Heart left ventricle (tissue), 13 donors: ENCODE measurements around the gene PRAMEF12.

Source experiments
- POLR2A ChIP-seq, 2 donors: fragments of 450-650 bp; IDR thresholded peaks; one replicate each; pipeline ENCODE4 v1.6.1; 2017; ENCODE audit warnings: antibody characterized with exemption in 2 of 2, mild to moderate bottlenecking in 2 of 2, moderate library complexity in 2 of 2
- TF ChIP-seq, protein P1 (sequence below), 12 donors: fragments of 200-600 bp; sonication (generic) in 4 of 12; IDR thresholded peaks; one replicate each; pipeline versions ENCODE4 v1.5.0 to v1.8.0; 2018 to 2022; ENCODE audit warnings: antibody characterized with exemption in 12 of 12, mild to moderate bottlenecking in 5 of 12
- donor health status: ischemic (EF 13 %, LVEDD 7.1; RV severe dilation, severe dysfunction).
- donor health status: DM: no; HTN: yes; CAD: no.
- donor health status: DM: no; HTN: no; CAD: no.
- donor health status: ischemic (EF 25% LVEDD 6.9; RV normal size, moderate dysfunction).
- donor health status: ischemic (EF 25% LVEDD 5.7; RV mildly dilated, moderate dysfunction).
- donor health status: ischemic (EF 35%, LVEDD 5.7; RV mildly dilated, moderate dysfunction).
- donor health status: nonischemic (EF 11% LVEDD 7.7; RV severe dilation, severe dysfunction).
- donor health status: DM: yes; HTN: yes; CAD: no.
- donor health status: PGD.
- donor health status: ischemic (EF 29% LVEDD 5.4; RV normal size, mild dysfunction).
- donor health status: nonischemic (EF 23%, LVEDD 6.1; RV moderate dilation, normal function).

DNA sequence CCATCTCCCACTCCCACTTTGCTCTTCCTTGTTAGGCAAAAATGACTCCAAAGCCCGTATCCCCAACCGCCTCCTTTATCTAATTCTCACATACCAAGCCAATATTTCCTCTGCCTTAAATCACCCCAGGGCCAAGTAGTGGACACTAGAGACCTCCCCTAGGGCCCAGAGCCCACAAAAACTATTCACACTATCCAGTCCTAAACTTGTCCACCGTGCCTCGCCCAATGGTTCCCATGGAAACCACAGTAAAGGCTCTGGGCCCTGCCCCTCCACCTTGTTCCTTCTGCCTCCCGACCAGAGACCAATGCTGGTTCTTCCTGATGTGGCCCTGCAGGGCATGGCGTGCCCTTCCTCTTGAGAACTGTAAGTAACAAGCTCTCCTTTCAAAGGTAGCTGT, 15.7 kb upstream of the PRAMEF12 start:
- TF ChIP-seq, protein P1, sequence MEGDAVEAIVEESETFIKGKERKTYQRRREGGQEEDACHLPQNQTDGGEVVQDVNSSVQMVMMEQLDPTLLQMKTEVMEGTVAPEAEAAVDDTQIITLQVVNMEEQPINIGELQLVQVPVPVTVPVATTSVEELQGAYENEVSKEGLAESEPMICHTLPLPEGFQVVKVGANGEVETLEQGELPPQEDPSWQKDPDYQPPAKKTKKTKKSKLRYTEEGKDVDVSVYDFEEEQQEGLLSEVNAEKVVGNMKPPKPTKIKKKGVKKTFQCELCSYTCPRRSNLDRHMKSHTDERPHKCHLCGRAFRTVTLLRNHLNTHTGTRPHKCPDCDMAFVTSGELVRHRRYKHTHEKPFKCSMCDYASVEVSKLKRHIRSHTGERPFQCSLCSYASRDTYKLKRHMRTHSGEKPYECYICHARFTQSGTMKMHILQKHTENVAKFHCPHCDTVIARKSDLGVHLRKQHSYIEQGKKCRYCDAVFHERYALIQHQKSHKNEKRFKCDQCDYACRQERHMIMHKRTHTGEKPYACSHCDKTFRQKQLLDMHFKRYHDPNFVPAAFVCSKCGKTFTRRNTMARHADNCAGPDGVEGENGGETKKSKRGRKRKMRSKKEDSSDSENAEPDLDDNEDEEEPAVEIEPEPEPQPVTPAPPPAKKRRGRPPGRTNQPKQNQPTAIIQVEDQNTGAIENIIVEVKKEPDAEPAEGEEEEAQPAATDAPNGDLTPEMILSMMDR (IDR thresholded peaks at IDR 0.05): no peak
- TF ChIP-seq POLR2A (IDR thresholded peaks at IDR 0.05): no peak
